ENCODE data around the gene RBM23. TPM values are rescaled to one million over a fixed set of nuclear protein-coding genes. Genes with fewer than 3 reads are reported as not detected.

The RBM23 gene
- total and polyA plus RNA-seq, 9 of the 15 experiments (the other 6 are each of a cell fraction or from before 2014, with no cell fraction given), result 46.0 to 102 (median 58.5) TPM

DNA sequence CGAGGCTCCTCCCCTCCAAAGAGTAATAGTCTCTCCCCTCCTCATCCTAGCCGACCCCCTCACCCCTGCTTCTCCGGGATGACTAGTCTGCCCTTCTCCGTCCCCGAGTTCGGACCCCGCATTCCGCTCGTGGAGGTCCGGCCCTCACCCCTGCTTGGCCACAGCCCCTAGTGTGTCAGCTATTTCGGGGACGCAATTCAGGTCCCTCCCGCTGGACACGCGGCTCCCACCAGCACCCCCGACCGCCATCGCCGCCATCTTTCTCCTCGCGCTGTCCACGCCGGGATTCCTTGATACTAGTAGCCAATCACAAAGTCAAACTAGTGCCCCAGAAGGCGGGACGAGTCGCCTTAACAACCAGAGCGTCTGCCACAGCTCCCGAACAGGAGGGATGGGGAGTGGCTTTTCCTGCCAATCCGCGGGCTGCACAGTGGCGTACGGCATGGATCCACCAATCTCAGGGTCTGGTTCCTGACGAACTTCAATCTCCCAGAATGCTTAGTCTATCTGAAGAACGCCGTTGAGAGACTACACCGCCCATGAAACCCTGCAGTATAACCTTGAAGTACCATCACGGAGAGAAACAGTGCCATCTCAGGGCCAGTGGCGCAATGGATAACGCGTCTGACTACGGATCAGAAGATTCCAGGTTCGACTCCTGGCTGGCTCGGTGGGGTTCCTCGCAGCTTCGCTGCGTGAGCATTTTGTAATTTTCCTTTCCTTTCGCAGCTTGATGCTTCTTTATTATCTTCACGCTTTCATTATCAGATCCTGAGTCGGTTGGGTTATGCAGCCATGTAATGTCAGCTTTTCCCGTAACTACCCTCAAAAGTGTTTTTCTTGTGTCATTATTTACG is 10.4 kb upstream of the RBM23 start, which contains the start of gene PRMT5:
TSS of gene PRMT5 (minus strand) at position 273 of the 857 bp plus-strand sequence. CDS start at position 258, 15 bp downstream.
- peaks cover 39% of the 10 kb centered on the region for H3K36me3 ChIP-seq (ENCODE audit: control insufficient read depth, insufficient read depth, low read length)
- H3K4me1 ChIP-seq (replicated peaks in 1 of 2; ENCODE audit: control insufficient read depth in 2 of 2, insufficient read depth in 2 of 2, low read length in 2 of 2), result peaks cover 5 to 14% of the 10 kb centered on the region in 2 experiments; a peak in 3 of 5 replicates
- intact Hi-C loops (cut with micrococcal nuclease), result loop anchor here (1.0 to 2.0 kb wide), 3 partner anchors 27 to 129 kb away; partner anchors contain the start of gene HAUS4
- peak within 1 kb of the TSS; percentile 92 for H2AFZ ChIP-seq (ENCODE audit: low read depth, low read length)
- FAIRE-seq, result peak; percentile 99
- CTCF ChIA-PET (ENCODE audit: low intra/inter-chr PET ratio), result interaction anchor here (1.3 to 2.8 kb wide), 2 partner anchors 54 to 129 kb away, joined by 6 to 21 read pairs; partner anchors contain the start of gene AJUBA
- peak within 1 kb of the TSS; percentile 93 for H3K4me2 ChIP-seq (ENCODE audit: insufficient read depth, low read length)
- H3K9me1 ChIP-seq (ENCODE audit: control insufficient read depth, insufficient read depth, low read length), result no peaks in the 10 kb centered on the region
- in situ Hi-C loops (cut with MboI), result no loop called here
- under 1% methylated on average over 51 of the region's 51 CpGs for WGBS (ENCODE audit: insufficient coverage, low coverage, missing lambda C conversion rate)
- POLR2A ChIA-PET, result interaction anchor here (0.6 to 6.2 kb wide), 23 partner anchors 9 to 392 kb away, joined by 3 to 62 read pairs (median 4); partner anchors contain the start of genes AJUBA, CDH24, HAUS4 and PABPN1
- H4K20me1 ChIP-seq (replicated peaks; ENCODE audit: control insufficient read depth, insufficient read depth, low read length), result no peaks in the 10 kb centered on the region
- ATAC-seq, result peak; percentile 96
- H3K9ac ChIP-seq (ENCODE audit: insufficient read depth in 1 of 2, low read depth in 2 of 2, low read length in 2 of 2), result peak within 1 kb of the TSS; percentile 93 to 99
- peak; percentile 94 to 99 (median 96) for DNase-seq (ENCODE audit: extremely low read depth in 1 of 4, low spot score in 3 of 4)
- no TSS peak for BruUV-seq (replicated peaks)
- no peaks in the 10 kb centered on the region for H3K9me3 ChIP-seq (replicated peaks; ENCODE audit: control insufficient read depth, insufficient read depth, low read depth, low read length)
- H3K4me3 ChIP-seq, result peak within 1 kb of the TSS; percentile 80
- no peaks in the 10 kb centered on the region for H3K27me3 ChIP-seq (ENCODE audit: control insufficient read depth in 2 of 2, insufficient read depth in 2 of 2, low read length in 2 of 2)
- peak within 1 kb of the TSS; percentile 88 for H3K27ac ChIP-seq (ENCODE audit: extremely low read depth, low read depth, low read length)
- peaks cover 38% of the 10 kb centered on the region for H3K79me2 ChIP-seq (ENCODE audit: control insufficient read depth, insufficient read depth, low read length)
- 0 out of 2 replicates have a peak, but pooled peaks have one; percentile 37 for TF ChIP-seq TRIM28 (IDR thresholded peaks at IDR 0.05)
- peak; percentile 38 to 72; a peak in 2 of 4 replicates for TF ChIP-seq SIN3A (IDR thresholded peaks at IDR 0.05; ENCODE audit: borderline replicate concordance in 2 of 2, control insufficient read depth in 1 of 2, low read depth in 2 of 2, low read length in 2 of 2)
- TF ChIP-seq, protein P1, sequence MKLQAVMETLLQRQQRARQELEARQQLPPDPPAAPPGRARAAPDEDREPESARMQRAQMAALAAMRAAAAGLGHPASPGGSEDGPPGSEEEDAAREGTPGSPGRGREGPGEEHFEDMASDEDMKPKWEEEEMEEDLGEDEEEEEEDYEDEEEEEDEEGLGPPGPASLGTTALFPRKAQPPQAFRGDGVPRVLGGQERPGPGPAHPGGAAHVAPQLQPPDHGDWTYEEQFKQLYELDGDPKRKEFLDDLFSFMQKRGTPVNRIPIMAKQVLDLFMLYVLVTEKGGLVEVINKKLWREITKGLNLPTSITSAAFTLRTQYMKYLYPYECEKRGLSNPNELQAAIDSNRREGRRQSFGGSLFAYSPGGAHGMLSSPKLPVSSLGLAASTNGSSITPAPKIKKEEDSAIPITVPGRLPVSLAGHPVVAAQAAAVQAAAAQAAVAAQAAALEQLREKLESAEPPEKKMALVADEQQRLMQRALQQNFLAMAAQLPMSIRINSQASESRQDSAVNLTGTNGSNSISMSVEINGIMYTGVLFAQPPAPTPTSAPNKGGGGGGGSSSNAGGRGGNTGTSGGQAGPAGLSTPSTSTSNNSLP (IDR thresholded peaks at IDR 0.05; ENCODE audit: borderline replicate concordance, low read depth, low read length), result peak; percentile 80; the same call in 1 of the 2 replicates
- peak; percentile 98 for TF ChIP-seq TAF9B (IDR thresholded peaks at IDR 0.05; ENCODE audit: partially characterized antibody)
- 0 out of 2 replicates have a peak, but pooled peaks have one; percentile 41 for TF ChIP-seq ZNF766 (CRISPR knock-in tag; conservative IDR thresholded peaks at IDR 0.05)
- TF ChIP-seq NRF1 (conservative IDR thresholded peaks at IDR 0.05 in 1 of 2, IDR thresholded peaks at IDR 0.05 in 1 of 2), result peak; percentile 69 to 77
- no peak for TF ChIP-seq ZFX (CRISPR knock-in tag; IDR thresholded peaks at IDR 0.05)
- no peak for TF ChIP-seq ZNF347 (CRISPR knock-in tag; IDR thresholded peaks at IDR 0.05; ENCODE audit: low read depth)
- TF ChIP-seq, protein P2, sequence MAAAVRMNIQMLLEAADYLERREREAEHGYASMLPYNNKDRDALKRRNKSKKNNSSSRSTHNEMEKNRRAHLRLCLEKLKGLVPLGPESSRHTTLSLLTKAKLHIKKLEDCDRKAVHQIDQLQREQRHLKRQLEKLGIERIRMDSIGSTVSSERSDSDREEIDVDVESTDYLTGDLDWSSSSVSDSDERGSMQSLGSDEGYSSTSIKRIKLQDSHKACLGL (CRISPR knock-in tag; IDR thresholded peaks at IDR 0.05; ENCODE audit: borderline replicate concordance, poor library complexity, severe bottlenecking), result peak; percentile 72
- no peak for TF ChIP-seq RAD21 (CRISPR knock-in tag; conservative IDR thresholded peaks at IDR 0.05 in 1 of 2, IDR thresholded peaks at IDR 0.05 in 1 of 2)
- peak; percentile 95 for TF ChIP-seq SAP30 (IDR thresholded peaks at IDR 0.05; ENCODE audit: borderline replicate concordance, insufficient read depth, low read depth, low read length, poor library complexity, severe bottlenecking)
- TF ChIP-seq HLTF (IDR thresholded peaks at IDR 0.05), result peak; percentile 65; the same call in 1 of the 2 replicates
- no peak for TF ChIP-seq ATF1 (CRISPR knock-in tag; IDR thresholded peaks at IDR 0.05)
- TF ChIP-seq ATF1 (tag; IDR thresholded peaks at IDR 0.05), result peak; percentile 93
- TF ChIP-seq, protein P3, sequence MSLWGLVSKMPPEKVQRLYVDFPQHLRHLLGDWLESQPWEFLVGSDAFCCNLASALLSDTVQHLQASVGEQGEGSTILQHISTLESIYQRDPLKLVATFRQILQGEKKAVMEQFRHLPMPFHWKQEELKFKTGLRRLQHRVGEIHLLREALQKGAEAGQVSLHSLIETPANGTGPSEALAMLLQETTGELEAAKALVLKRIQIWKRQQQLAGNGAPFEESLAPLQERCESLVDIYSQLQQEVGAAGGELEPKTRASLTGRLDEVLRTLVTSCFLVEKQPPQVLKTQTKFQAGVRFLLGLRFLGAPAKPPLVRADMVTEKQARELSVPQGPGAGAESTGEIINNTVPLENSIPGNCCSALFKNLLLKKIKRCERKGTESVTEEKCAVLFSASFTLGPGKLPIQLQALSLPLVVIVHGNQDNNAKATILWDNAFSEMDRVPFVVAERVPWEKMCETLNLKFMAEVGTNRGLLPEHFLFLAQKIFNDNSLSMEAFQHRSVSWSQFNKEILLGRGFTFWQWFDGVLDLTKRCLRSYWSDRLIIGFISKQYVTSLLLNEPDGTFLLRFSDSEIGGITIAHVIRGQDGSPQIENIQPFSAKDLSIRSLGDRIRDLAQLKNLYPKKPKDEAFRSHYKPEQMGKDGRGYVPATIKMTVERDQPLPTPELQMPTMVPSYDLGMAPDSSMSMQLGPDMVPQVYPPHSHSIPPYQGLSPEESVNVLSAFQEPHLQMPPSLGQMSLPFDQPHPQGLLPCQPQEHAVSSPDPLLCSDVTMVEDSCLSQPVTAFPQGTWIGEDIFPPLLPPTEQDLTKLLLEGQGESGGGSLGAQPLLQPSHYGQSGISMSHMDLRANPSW (CRISPR knock-in tag; IDR thresholded peaks at IDR 0.05), result 0 out of 2 replicates have a peak, but pooled peaks have one; percentile 43

All from K562 (cell line).